ELF-1 (cell line): ENCODE data around the gene PRR14L.
"Not testable (repeated sequence)": the region's sequence is repeated elsewhere in the genome, so short reads cannot be mapped to it uniquely, and the experiment has no call there.

Experiments
- DNase-seq: peaks from one replicate; pipeline ENCODE4 v3.0.0-alpha.2; 2016; ENCODE audit warnings: low read depth, low spot score

Gene PRR14L

DNA sequence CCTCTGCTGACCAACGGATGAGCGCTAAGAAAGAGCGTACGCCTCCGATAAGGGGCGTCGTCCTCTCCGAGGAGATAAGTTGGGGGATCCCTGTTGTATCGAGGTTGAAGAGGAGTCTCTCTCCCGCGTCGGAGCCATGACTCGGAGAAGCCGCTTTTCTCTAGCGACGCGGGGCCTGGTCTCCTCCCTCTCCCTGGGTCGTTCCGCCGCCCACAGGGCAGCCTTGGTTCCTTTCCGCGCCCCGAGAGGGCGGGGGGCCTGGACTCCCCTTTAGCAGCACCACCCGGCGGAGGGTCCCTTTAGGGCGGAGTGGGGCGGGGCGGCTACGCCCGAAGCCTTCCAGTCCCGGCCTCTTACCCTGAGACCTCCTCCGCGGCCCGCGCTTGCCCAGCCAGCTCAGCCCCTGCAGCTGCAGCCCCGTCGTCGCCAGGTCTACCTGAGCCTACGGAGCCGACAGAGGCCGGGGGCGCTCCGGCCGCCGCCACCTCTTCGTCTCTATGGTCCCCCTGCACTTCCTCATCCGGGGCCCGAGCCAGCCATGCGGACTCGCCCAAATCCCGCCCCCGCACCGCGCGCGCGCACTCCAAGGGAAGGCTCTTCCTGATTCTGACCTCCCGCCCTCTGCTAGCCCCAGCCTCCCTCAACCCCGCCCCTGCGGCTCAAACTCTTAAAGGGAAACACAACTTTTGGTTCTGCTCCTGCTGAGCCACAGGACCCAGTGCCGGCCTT, at the start of gene PRR14L:
TSS of gene PRR14L (minus strand) at position 497 of the 729 bp plus-strand sequence. CDS start 11,272 bp downstream, outside the sequence.
- DNase-seq, result peak; percentile 98

DNA sequence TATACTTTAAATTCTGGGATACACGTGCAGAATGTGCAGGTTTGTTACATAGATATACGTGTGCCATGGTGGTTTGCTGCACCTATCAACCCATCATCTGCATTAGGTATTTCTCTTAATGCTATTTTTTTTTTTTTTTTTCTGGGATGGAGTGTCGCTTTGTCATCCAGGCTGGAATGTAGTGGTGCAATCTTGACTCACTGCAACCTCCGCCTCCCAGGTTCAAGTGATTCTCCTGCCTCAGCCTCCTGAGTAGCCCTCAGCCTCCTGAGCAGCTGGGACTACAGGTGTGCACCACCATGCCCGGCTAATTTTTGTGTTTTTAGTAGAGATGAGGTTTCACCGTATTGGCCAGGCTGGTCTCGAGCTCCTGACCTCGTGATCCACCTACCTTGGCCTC, 49.4 kb upstream of the PRR14L start:
- not testable (repeated sequence) for DNase-seq

DNA sequence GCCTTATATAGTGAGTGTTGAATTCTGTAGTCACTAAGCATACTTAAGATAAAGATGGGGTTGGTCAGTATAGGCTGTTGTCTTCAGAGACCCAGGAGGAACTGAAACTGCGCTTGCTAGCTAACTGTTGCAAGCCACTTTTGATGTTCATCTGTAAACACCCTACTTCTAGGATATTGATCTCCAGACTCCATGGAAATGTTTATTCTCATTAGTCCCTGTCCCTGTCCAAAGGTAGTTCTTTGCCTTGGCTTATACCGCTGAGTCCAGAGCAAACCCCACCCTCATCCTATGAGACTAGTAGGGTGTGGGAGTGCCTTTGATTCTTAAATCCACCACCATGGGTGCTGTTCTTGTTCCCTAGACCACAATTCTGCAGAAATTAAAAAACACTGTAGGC, 40.3 kb upstream of the PRR14L start:
- no peak for DNase-seq

DNA sequence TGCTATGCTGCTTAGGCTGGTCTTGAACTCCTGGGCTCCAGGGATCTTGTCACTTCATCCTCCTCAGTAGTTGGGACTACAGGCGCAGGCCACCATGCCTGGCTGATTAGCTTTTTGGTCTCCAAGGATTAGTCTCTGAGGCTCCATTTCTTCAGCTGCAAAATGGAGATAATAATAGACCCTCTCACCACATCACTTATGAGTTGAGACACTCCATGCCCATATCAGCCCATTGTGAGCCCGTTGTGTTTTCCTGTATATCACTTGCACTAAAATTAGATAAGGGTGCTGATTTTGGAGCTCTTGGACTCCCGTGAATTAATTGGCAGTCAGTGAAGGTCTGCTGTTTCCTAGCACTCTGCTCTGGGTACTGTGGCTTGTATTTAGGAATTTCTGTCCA, 39.9 kb upstream of the PRR14L start:
- DNase-seq, result no peak

DNA sequence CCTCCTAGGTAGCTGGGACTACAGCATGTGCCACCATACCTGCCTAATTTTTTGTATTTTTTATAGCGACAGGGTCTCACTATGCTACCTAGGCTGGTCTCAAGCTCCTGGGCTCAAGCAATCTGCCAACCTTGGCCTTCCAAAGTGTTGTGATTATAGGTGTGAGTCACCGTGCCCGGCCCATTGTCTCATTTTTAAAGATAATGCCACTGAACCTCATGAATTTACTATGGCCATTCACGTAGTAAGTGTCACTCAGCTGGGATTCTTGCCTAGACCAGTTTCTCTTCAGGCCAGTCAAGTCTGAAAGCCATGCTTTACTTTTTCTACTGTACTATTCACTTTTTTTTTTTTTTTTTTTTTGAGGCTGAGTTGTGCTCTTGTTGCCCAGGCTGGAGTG, 26.3 kb upstream of the PRR14L start:
- no peak for DNase-seq

DNA sequence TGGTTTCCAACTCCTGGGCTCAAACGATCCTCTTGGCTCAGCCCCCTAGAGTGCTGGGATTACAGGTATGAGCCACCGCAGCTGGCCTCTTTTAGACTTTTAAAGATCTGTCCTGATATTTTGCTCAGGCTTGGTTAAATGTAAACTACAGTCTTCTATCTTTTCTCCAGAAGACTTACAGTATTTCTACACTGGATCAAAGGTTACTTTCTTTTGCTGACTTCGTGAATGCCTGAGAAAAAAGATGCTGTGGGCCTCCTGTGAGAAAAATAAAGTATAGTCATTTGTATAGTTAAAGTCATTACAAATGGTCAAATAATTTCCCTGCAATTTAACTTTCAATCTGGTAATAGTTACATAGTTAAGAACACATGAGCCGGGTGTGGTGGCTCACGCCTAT, 23.5 kb upstream of the PRR14L start:
- no peak for DNase-seq

DNA sequence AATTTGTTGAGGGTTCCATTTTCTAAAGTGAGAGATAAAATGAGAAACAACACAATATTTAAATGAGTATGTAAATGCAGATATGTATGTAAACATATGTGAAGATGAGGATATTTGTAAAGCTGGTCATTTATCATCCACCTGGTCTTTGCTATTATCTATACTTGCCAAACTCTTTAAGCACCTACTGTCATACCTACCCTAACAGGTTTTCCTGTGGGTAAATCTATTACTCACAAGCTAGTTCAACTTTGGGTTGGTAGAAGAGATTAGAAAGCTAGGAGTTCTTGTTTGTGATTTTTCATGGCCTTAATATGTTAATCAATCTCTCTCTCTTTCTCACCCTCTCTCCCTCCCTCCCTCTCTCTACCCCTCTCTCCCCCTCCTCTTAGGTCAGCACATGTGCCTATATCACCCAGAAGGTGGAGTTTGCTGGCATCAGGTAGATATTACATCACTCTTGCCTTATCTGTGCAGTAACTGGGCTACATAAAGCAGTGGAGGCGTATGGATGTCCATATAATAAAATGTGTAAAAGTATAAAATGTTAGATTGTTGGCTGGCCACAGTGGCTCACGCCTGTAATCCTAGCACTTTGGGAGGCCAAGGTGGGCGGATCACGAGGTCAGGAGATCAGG, 18.6 kb upstream of the PRR14L start:
- no peak for DNase-seq

DNA sequence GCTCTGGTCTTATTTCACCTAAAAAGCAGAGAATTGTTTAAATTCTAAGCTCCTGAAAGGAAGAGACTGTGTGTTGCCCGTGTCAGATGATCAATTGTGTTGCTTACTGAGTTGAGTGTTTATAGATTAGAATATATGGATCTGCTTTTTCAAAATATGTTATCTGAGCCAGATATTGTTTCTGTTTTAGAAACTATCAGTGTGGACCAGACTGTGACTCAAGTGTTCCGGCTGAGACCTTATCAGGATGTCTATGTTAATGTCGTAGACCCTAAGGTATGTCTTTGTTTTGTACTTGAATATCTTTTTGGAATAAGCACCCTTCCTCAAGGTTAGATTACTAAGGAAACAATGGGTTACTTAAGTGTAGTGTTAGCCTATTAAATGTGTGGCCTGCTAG, 14.9 kb upstream of the PRR14L start:
- no peak for DNase-seq

DNA sequence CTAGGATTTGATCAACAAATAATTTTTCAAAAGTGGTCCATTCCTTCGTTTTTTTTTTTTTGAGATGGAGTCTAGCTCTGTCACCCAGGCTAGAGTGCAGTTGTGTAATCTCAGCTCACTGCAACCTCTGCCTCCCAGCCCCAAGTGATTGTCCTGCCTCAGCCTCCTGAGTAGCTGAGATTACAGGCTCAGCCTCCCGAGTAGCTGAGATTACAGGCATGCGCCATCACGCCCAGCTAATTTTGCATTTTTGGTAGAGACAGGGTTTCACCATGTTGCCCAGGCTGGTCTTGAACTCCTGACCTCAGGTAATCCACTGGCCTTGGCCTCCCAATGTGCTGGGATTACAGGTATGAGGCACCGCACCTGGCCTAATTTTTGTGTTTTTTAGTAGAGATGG, 8.9 kb upstream of the PRR14L start:
- DNase-seq, result not testable (repeated sequence)

DNA sequence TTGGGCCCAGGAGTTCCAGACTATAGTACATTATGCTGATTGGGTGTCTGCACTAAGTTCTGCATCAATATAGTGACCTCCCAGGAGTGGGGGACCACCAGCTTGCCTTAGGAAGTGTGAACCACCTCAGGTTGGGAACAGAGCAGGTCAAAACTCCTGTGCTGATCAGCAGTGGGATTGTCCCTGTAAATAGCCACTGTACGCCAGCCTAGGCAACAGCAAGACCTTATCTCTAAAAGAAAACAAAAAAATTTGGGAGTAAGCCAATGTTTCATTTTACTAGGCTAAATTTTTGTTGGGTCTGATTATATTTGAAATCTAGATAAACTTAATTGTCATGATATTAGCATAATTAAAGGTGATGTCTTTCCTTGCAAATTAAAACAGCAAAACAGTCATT, 7.3 kb upstream of the PRR14L start:
- no peak for DNase-seq

DNA sequence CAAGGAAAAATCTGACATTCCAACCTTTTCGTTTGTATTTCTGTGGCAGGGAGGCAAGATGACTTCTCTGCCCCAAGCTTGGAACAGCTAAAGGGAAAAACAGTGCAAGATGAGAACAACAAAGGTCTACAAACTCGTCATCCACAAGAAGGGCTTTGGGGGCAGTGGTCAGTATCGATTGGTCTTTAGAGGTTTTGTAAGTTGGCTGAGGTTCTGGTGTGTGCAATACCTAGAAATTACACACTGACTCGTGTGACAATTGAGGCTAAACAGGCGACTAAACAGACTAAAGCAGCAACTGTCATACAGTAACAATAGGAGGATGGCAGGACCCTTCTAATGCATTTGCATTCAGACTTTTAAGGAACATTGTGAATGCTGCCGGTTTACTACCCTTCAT, 4.9 kb upstream of the PRR14L start:
- DNase-seq, result no peak

DNA sequence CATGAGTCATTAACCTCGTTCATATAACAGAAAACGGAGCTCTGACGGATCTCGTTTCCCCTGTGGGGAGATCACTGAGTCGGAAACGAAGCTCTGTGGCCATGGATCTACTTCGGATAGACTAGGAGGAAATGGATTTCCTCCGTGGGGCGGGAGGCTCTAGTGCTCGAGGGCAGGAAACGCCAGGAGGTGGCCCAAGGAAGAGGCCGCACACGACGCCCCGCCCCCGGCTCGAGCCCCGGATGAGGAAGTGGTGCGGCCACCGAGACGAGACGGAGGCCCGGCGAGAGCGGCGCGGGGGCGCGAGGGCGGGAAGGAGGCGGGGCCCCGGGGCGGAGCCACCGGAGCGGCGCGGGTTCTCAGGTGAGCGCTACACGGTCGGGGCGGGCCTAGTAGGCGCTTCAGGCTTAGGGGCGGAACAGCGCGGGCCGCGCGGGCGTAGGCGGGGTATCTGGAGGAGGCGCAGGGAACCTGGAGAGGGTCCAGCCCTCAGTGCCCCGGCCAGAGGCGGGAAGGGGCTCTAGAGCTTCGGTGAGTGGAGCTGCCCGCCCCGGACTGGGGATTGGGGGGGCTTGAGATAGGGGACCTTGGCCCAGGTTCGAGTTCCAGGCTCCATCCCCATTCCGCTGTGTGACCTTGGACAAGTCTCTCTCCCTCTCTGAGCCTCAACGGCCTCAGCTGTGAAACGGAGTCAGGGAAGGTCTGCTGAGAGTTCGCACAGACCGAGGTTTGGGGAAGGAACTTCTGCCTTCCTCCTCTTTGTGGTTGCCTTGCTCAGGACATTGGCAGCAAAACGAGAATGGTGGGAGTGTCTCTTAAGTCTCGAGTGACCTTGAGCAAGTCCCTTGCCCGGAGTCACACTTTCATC, 3.9 kb upstream of the PRR14L start, which contains the start of gene DEPDC5:
TSS of gene DEPDC5 (plus strand) at position 386 of the 868 bp plus-strand sequence. CDS start 903 bp downstream, outside the sequence.
- peak; percentile 98 for DNase-seq

DNA sequence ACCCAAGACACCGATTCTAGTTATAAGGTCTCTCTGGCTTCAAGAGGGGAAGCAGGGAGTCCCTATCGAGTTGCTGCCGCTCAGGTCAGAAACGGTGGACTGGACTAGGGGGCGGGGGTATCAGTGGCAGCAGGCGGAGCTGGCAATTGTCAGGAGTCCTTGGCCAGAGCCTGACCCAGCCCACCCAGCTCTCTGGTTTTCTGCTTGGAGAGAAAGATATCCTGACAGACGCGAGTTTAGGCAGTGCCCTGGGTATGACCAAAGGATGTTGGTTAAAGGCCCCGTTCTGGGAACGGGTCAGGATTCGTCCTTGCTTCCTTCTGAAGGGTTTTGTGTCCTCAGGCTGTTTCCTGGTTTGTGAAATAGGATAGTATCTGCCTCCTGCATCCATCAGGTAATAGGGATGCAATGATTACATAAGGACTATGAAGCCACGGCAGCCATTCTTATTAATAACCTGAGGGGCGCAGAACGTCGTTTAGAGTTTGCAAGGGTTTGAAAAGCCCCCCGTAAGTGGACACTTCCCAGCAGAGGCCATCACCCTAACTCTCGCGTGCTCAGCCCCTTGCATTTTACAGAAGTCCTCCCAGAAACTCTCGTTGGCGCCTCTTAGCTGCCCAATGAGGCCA, 3.2 kb upstream of the PRR14L start:
- peak; percentile 93 for DNase-seq

DNA sequence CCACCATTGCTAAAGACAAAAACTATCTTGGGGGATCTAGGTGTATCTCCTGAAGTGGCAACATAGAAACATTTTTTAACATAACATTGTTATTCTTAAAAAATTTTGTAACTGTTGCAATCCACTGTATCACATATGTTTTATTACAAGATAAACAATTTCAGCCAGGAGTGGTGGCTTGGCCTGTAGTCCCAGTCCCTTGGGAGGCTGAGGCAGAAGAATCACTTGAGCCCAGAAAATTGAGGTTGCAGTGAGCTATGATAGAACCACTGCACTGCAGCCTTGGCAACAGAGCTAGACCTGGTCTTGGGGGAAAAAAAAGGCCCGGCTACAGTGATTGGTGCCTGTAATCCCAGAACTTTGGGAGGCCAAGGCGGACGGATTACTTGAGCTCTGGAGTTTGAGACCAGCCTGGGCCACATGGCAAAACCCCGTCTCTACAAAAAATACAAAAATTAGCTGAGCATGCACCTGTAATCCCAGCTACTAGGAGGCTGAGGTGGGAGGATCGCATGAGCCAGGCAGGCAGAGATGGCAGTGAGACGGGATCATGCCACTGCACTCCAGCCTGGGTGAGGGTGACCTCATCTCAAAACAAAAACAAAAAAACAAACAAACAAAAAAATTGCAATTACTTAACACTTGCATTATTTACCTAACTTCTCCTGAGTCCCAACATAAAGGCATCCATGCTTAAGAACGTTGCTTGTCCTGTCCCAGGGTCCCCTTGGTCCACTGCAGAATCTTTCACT, 2.3 kb upstream of the PRR14L start:
- DNase-seq, result peak; percentile 6

DNA sequence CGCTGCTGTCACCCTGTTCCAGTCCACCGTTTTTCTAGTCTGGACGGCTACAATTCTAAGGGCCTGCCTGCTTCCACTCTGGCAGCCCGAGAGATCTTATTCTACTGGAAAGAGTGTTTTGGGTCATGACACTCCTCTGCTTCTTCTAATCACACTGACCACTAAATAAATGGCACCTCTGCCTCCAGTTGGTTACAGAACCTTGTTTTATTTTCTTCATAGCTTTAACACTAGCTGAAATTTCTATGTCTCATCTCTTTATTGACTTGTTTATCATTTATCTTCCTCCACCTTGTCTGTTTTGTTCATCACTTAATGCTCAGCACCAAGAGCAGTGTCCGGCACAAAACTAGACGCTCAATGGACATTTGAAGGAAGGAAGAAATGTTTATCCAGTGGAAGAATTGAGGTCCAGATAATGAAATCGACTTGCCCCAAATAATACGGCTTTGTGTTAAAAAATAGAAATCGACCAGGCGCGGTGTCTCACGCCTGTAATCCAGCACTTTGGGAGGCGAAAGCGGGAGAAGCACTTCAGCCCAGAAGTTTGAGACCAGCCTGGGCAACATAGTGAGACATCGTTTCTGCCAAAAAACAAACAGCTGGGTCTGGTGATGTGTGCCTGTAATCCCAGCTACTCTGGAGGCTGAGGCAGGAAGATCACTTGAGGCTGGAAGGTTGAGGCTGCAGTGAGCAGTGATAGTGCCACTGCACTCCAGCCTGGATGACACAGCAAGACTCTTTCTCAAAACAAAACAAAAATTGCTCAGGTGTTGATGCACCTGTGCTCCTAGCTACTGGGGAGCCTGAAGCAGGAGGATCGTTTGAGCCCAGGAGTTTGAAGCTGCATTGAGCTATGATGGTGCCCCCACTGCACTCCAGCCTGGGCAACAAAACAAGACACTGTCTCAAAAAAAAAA, 693 bp upstream of the PRR14L start:
- DNase-seq, result no peak

DNA sequence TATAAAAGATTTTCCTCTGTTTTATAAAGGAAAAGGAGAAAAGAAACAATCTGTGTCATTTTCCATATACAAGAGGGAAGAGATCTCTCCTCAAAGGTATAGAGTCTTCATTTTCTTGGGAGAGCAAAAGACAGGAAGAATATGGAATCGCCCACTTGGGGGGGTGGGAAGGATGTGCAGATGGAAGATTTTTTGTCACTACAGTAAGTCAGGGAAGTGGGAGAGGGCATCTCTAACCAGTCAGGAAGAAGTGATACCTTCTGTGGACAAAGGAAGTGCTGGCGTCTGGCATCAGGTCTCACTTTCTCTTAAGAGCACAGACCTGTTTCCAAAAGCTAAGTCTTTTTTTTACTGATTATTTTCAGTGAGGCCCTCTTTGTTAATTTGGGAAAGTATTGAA, 1.4 kb downstream of the PRR14L start:
- DNase-seq, result no peak

DNA sequence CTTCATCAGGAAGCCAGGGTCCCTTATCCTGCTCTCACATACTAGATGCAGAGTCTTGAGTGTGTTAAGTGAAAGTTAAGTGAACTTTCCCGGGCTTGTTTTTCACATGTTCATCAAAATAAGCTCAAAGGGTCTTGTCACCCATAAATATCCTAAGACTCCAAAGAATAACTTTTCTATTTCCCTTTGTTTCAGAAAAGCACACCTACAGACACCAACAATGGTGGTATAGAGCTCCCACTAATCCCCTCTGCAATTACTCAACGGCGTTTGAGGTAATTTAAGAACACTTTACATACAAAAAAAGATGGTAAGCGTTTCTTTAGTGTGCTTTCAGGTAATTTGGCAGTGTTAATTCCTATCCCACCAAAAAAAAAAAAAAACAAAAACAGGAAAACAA, 2.5 kb downstream of the PRR14L start:
- DNase-seq, result no peak

DNA sequence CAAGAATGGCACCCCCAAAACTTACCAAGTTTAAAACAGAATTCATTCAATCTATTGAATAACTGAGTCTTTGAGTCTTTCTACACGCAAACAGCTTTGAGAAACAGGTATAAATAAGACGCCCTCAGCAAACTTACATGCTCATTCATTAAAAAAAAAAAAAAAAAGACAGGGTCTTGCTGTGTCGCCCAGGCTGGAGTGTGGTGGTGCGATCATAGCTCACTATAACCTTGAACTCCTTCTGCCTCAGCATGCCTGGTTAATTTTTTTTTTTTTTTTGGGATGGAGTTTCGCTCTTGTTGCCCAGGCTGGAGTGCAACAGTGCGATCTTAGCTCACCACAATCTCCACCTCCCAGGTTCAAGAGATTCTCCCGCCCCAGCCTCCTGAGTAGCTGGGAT, 6.1 kb downstream of the PRR14L start:
- no peak for DNase-seq

DNA sequence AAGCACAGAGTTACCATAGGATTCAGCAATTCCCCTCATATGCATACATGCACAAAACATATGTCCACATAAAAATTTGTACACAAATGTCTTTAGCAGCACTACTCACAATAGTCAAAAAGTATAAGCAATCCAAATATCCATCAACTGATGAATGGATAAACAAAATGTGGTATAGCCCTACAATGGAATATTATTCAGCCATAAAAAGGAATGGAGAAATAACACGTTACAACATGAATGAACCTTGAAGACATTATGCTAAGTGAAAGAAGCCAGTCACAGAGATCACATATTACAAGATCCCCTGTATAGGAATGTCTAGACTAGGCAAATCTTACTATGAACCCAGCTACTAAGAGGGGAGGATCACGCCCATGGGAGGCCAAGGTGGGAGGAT, 7.2 kb downstream of the PRR14L start:
- DNase-seq, result no peak

DNA sequence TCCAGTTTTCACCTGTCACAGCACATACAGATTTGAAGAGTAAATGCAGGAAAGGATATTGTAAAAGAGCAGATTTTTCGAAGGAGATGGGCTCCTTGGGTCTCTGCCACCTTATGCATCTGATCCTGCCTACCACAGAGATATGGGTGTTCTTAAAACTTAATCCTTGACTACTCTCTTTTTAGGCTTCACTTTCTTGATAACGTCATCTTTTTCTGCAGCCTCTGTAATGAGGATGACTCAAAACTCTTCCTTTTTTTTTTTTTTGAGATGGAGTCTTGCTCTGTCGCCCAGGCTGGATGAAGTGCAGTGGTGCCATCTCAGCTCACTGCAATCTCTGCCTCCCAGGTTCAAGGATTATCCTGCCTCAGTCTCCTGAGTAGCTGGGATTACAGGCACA, 7.8 kb downstream of the PRR14L start:
- DNase-seq, result no peak
